Naive thymus-derived CD4-positive, alpha-beta T cell (primary cell): ENCODE results near the gene CHN2. TPM values are rescaled to one million over a fixed set of nuclear protein-coding genes. Genes with fewer than 3 reads are reported as not detected.
"Not testable (repeated sequence)": the region's sequence is repeated elsewhere in the genome, so short reads cannot be mapped to it uniquely, and the experiment has no call there.

ENCODE experiments used
- ATAC-seq: fragments of 150-1000 bp; cut with Tn5 transposase; 2 replicates; pipeline ENCODE4 v1.10.0; 2021; ENCODE audit warnings: mild to moderate bottlenecking, moderate library complexity
- CTCF ChIA-PET: fragments of 350-600 bp; sonication (Branson Sonifier 250); formaldehyde crosslinking; loops from one replicate; lab custom pipeline; 2021; ENCODE audit warnings: antibody characterized with exemption; lab: Charles Lee
- POLR2A ChIA-PET: fragments of 350-600 bp; sonication (Branson Sonifier 250); formaldehyde crosslinking; loops from one replicate; lab custom pipeline; 2021; ENCODE audit warnings: antibody characterized with exemption, inconsistent platforms; lab: Charles Lee
- DNase-seq, 9 donors: peaks; one replicate each; pipeline versions ENCODE4 v3.0.0 to v3.0.0-alpha.2; 2020 to 2022; ENCODE audit warnings: mixed read lengths in 1 of 9
- H3K27ac ChIP-seq: one replicate; pipeline ENCODE4 v1.7.0; 2013; ENCODE audit warnings: mild to moderate bottlenecking, low read depth, low read length, moderate library complexity
- H3K27me3 ChIP-seq, 2 donors: one replicate each; pipeline ENCODE4 v1.7.0; 2013; ENCODE audit warnings: low read length in 2 of 2, mild to moderate bottlenecking in 2 of 2, moderate library complexity in 2 of 2; ENCODE audit not compliant: control insufficient read depth in 2 of 2, insufficient read depth in 2 of 2
- H3K36me3 ChIP-seq, 3 experiments: 1 replicate in 2 of 3; 2 replicates in 1 of 3; pipeline ENCODE4 v1.7.0; 2013; ENCODE audit warnings: low read length in 3 of 3, mild to moderate bottlenecking in 3 of 3, moderate library complexity in 1 of 3; ENCODE audit not compliant: insufficient read depth in 3 of 3, control insufficient read depth in 2 of 3
- H3K4me1 ChIP-seq, 2 donors: one replicate each; pipeline ENCODE4 v1.7.0; 2013; ENCODE audit warnings: low read length in 2 of 2, mild to moderate bottlenecking in 2 of 2, moderate library complexity in 1 of 2; ENCODE audit not compliant: control insufficient read depth in 2 of 2, insufficient read depth in 2 of 2
- H3K4me3 ChIP-seq: 2 replicates; pipeline ENCODE4 v1.7.0; 2013; ENCODE audit warnings: mild to moderate bottlenecking, low read length
- H3K9me3 ChIP-seq, 3 experiments: 1 replicate in 2 of 3; 2 replicates in 1 of 3; pipeline ENCODE4 v1.7.0; 2013; ENCODE audit warnings: low read length in 3 of 3; ENCODE audit not compliant: control insufficient read depth in 2 of 3
- H3K27ac Mint-ChIP-seq, 9 donors: one replicate each; pipeline ENCODE4 v1.8.0; 2020 to 2022; ENCODE audit warnings: mixed read lengths in 9 of 9, mild to moderate bottlenecking in 8 of 9, moderate library complexity in 5 of 9, inconsistent platforms in 2 of 9
- H3K27me3 Mint-ChIP-seq, 5 donors: one replicate each; pipeline ENCODE4 v1.8.0; 2021 to 2022; ENCODE audit warnings: mixed read lengths in 5 of 5, mild to moderate bottlenecking in 1 of 5
- H3K36me3 Mint-ChIP-seq, 5 donors: one replicate each; pipeline ENCODE4 v1.8.0; 2020 to 2022; ENCODE audit warnings: mixed read lengths in 5 of 5, mild to moderate bottlenecking in 3 of 5, inconsistent platforms in 1 of 5
- H3K4me1 Mint-ChIP-seq, 7 donors: one replicate each; pipeline ENCODE4 v1.8.0; 2020 to 2022; ENCODE audit warnings: mixed read lengths in 7 of 7, mild to moderate bottlenecking in 3 of 7, inconsistent platforms in 1 of 7
- H3K4me3 Mint-ChIP-seq, 10 donors: one replicate each; pipeline ENCODE4 v1.8.0; 2020 to 2022; ENCODE audit warnings: mild to moderate bottlenecking in 10 of 10, mixed read lengths in 10 of 10, moderate library complexity in 6 of 10, inconsistent platforms in 2 of 10
- H3K9me3 Mint-ChIP-seq, 11 donors: one replicate each; pipeline ENCODE4 v1.8.0; 2020 to 2022; ENCODE audit warnings: mixed read lengths in 11 of 11, mild to moderate bottlenecking in 4 of 11, inconsistent platforms in 1 of 11, moderate library complexity in 1 of 11
- intact Hi-C, 2 donors: fragments of 100-400 bp; cut with micrococcal nuclease; formaldehyde crosslinking; loops; one replicate each; pipeline ENCODE4 v1.15.1; 2023
- polyA plus RNA-seq, 2 donors: library from polyadenylated mRNA; unstranded; fragments of 300-500 nt; fragmentation: Illumina TruSeq; gene quantifications; one replicate each; pipeline ENCODE4 v1.2.3, GENCODE V29; 2021
- total RNA-seq, 6 experiments: library from RNA in 5 of 6; stranded (reverse) in 5 of 6; gene quantifications; 1 replicate in 5 of 6; 2 replicates in 1 of 6; pipeline ENCODE4 v1.2.3 and lab custom pipeline; 2021 to 2026

The CHN2 gene
- total and polyA plus RNA-seq, 7 experiments from 2014 or later: 0.34 to 28.1 (median 0.98) TPM

GRCh38 chr7:29204491-29205272 lies 10.1 kb downstream of the CHN2 start:
- ATAC-seq (no peak), DNase-seq (no peak)
- Mint-ChIP-seq H3K9me3 (no peaks in the 10 kb centered on the region), H3K27me3 (peaks cover 0 to 14% (median 7%) of the 10 kb centered on the region in 5 donors), H3K4me3 (no peak overlapping the region), H3K27ac (no peak overlapping the region), H3K36me3 (no peaks in the 10 kb centered on the region), H3K4me1 (peaks cover 0 to 19% (median 8%) of the 10 kb centered on the region in 7 donors)
- no peaks in the 10 kb centered on the region for H3K36me3 ChIP-seq
- no peaks in the 10 kb centered on the region for H3K27me3 ChIP-seq
- CTCF ChIA-PET: no interaction called here
- peaks cover 0 to 12% of the 10 kb centered on the region in 2 donors for H3K4me1 ChIP-seq
- no peaks in the 10 kb centered on the region for H3K9me3 ChIP-seq
- intact Hi-C loops: no loop called here
- H3K27ac ChIP-seq: no peak overlapping the region
- POLR2A ChIA-PET: no interaction called here
- H3K4me3 ChIP-seq: no peak overlapping the region

GRCh38 chr7:29207162-29207801 lies 12.7 kb downstream of the CHN2 start:
- CTCF ChIA-PET: no interaction called here
- ATAC-seq: peak; percentile 64

GRCh38 chr7:29208410-29209250 lies 14.1 kb downstream of the CHN2 start:
- CTCF ChIA-PET: no interaction called here
- H3K36me3 ChIP-seq: no peaks in the 10 kb centered on the region
- no peaks in the 10 kb centered on the region for H3K36me3 Mint-ChIP-seq
- H3K27ac Mint-ChIP-seq: peak overlapping the region in 1 of 9 donors; percentile 72
- peaks cover 0 to 9% (median 5%) of the 10 kb centered on the region in 5 donors for H3K27me3 Mint-ChIP-seq
- POLR2A ChIA-PET: no interaction called here
- DNase-seq (no peak), ATAC-seq (peak; percentile 51)
- no peak overlapping the region for H3K4me3 Mint-ChIP-seq
- no peak overlapping the region for H3K27ac ChIP-seq
- H3K4me1 Mint-ChIP-seq: peaks cover 0 to 19% (median 8%) of the 10 kb centered on the region in 7 donors
- peaks cover 0 to 12% of the 10 kb centered on the region in 2 donors for H3K4me1 ChIP-seq
- H3K9me3 ChIP-seq: no peaks in the 10 kb centered on the region
- H3K4me3 ChIP-seq: no peak overlapping the region
- intact Hi-C loops: no loop called here
- H3K9me3 Mint-ChIP-seq: peaks cover 0 to 2% (median 0%) of the 10 kb centered on the region in 11 donors
- H3K27me3 ChIP-seq: no peaks in the 10 kb centered on the region

More at GRCh38 chr7:29207162-29207801, 12.7 kb downstream of the CHN2 start:
- H3K27me3 Mint-ChIP-seq: peaks cover 0 to 9% (median 5%) of the 10 kb centered on the region in 5 donors
- H3K9me3 Mint-ChIP-seq: peaks cover 0 to 2% (median 0%) of the 10 kb centered on the region in 11 donors
- intact Hi-C loops: no loop called here
- no peak overlapping the region for H3K27ac ChIP-seq
- no peak overlapping the region for H3K27ac Mint-ChIP-seq
- POLR2A ChIA-PET: no interaction called here
- H3K4me1 ChIP-seq: peaks cover 0 to 12% of the 10 kb centered on the region in 2 donors
- H3K4me1 Mint-ChIP-seq: peaks cover 0 to 19% (median 8%) of the 10 kb centered on the region in 7 donors
- H3K9me3 ChIP-seq: no peaks in the 10 kb centered on the region
- DNase-seq: no peak
- H3K36me3 Mint-ChIP-seq: no peaks in the 10 kb centered on the region
- H3K27me3 ChIP-seq: no peaks in the 10 kb centered on the region
- H3K36me3 ChIP-seq: no peaks in the 10 kb centered on the region
- no peak overlapping the region for H3K4me3 Mint-ChIP-seq
- H3K4me3 ChIP-seq: no peak overlapping the region

- POLR2A ChIA-PET: no interaction called here
- peaks cover 0 to 9% (median 5%) of the 10 kb centered on the region in 5 donors for H3K27me3 Mint-ChIP-seq
- intact Hi-C loops: no loop called here
Observed at GRCh38 chr7:29209745-29210144, 15.2 kb downstream of the CHN2 start.

DNA sequence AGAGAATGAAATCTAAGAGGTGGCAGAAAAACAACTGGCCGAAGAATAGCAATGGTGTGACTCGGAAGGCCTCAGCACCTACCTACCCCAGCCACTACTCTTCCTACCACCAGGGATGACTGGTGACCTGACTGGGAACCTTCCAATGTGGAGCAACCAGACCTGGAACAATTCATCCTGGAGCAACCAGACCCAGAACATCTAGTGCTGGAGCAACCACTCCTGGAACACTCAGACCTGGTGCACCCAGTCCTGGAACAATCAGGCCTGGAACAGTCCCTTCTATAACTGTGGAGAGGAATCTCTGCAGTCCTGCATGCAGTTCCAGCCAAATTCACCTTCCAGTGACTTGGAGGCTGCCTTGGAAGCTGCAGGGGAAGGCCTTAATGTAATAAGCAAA lies 18.2 kb downstream of the CHN2 start:
- H3K4me1 Mint-ChIP-seq, H3K27ac ChIP-seq, POLR2A ChIA-PET, H3K4me3 ChIP-seq, H3K9me3 Mint-ChIP-seq, H3K36me3 ChIP-seq, DNase-seq, H3K27ac Mint-ChIP-seq, intact Hi-C loops, H3K36me3 Mint-ChIP-seq, ATAC-seq, H3K27me3 ChIP-seq, H3K4me3 Mint-ChIP-seq, H3K9me3 ChIP-seq, H3K4me1 ChIP-seq: not testable (repeated sequence)
- CTCF ChIA-PET: interaction anchor here (1.7 kb wide), 1 partner anchor 11 kb away, joined by 3 read pairs; no protein-coding TSS in a partner anchor
- peaks cover 0 to 11% (median 5%) of the 10 kb centered on the region in 5 donors for H3K27me3 Mint-ChIP-seq

More at GRCh38 chr7:29209745-29210144, 15.2 kb downstream of the CHN2 start:
- DNase-seq (no peak), ATAC-seq (no peak)
- peaks cover 0 to 2% (median 0%) of the 10 kb centered on the region in 11 donors for H3K9me3 Mint-ChIP-seq
- Histone ChIP-seq H3K9me3 (no peaks in the 10 kb centered on the region), H3K36me3 (no peaks in the 10 kb centered on the region), H3K4me3 (no peak overlapping the region), H3K27me3 (no peaks in the 10 kb centered on the region), H3K4me1 (peaks cover 0 to 12% of the 10 kb centered on the region in 2 donors), H3K27ac (no peak overlapping the region)
- CTCF ChIA-PET: no interaction called here
- H3K36me3 Mint-ChIP-seq: no peaks in the 10 kb centered on the region
- H3K27ac Mint-ChIP-seq: no peak overlapping the region
- H3K4me1 Mint-ChIP-seq: peaks cover 0 to 19% (median 8%) of the 10 kb centered on the region in 7 donors
- H3K4me3 Mint-ChIP-seq: no peak overlapping the region

GRCh38 chr7:29214056-29214455 lies 19.5 kb downstream of the CHN2 start:
- Histone ChIP-seq H3K4me3 (no peak overlapping the region), H3K36me3 (no peaks in the 10 kb centered on the region), H3K9me3 (no peaks in the 10 kb centered on the region), H3K27me3 (no peaks in the 10 kb centered on the region), H3K27ac (no peak overlapping the region), H3K4me1 (no peaks in the 10 kb centered on the region)
- ATAC-seq (no peak), DNase-seq (no peak)
- intact Hi-C loops: no loop called here
- Mint-ChIP-seq H3K9me3 (peaks cover 0 to 2% (median 0%) of the 10 kb centered on the region in 11 donors), H3K4me1 (peaks cover 0 to 2% (median 0%) of the 10 kb centered on the region in 7 donors), H3K36me3 (no peaks in the 10 kb centered on the region), H3K27ac (no peak overlapping the region), H3K27me3 (peaks cover 0 to 9% (median 5%) of the 10 kb centered on the region in 5 donors), H3K4me3 (no peak overlapping the region)
- POLR2A ChIA-PET: no interaction called here
- CTCF ChIA-PET: interaction anchor here (1.7 kb wide), 1 partner anchor 13 kb away, joined by 3 read pairs; no protein-coding TSS in a partner anchor
